ENCODE results near the gene VAV3.

DNA sequence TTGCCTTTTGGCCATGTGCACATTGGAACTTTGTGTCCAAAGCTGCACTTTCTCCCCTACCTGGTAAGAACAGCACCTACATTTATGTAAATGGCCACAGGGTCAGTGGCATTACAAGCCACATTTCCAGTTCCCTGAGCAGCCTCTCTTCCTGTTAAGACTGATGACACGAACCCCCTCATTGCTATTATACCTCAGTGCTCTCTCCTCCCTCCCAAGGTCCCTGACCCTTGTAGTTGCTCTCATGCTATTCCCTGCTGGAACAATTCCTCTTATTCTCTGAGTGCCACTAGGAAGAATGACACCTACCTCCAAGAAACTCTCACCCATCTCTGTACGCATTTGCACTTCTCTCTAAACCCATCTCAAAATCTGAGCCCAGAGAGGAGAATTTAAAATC, 14.9 kb upstream of the VAV3 start:
- TF ChIP-seq, protein P1, sequence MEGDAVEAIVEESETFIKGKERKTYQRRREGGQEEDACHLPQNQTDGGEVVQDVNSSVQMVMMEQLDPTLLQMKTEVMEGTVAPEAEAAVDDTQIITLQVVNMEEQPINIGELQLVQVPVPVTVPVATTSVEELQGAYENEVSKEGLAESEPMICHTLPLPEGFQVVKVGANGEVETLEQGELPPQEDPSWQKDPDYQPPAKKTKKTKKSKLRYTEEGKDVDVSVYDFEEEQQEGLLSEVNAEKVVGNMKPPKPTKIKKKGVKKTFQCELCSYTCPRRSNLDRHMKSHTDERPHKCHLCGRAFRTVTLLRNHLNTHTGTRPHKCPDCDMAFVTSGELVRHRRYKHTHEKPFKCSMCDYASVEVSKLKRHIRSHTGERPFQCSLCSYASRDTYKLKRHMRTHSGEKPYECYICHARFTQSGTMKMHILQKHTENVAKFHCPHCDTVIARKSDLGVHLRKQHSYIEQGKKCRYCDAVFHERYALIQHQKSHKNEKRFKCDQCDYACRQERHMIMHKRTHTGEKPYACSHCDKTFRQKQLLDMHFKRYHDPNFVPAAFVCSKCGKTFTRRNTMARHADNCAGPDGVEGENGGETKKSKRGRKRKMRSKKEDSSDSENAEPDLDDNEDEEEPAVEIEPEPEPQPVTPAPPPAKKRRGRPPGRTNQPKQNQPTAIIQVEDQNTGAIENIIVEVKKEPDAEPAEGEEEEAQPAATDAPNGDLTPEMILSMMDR (IDR thresholded peaks at IDR 0.05), result no peak
- TF ChIP-seq POLR2AphosphoS5 (IDR thresholded peaks at IDR 0.05), result no peak
